A549 treated with CpdA at 1 μM for 4 hours (cell line): ENCODE data around the gene GALNT15. TPM values are rescaled to one million over a fixed set of nuclear protein-coding genes. Genes with fewer than 3 reads are reported as not detected.

Source experiments
- total RNA-seq: library from RNA; stranded (reverse); fragments of 200-300 nt; extraction: Qiagen RNA extraction; gene quantifications from 5 replicates; pipeline ENCODE4 v1.2.3, GENCODE V29; 2022; ENCODE audit warnings: low read depth

GALNT15 gene, protein sequence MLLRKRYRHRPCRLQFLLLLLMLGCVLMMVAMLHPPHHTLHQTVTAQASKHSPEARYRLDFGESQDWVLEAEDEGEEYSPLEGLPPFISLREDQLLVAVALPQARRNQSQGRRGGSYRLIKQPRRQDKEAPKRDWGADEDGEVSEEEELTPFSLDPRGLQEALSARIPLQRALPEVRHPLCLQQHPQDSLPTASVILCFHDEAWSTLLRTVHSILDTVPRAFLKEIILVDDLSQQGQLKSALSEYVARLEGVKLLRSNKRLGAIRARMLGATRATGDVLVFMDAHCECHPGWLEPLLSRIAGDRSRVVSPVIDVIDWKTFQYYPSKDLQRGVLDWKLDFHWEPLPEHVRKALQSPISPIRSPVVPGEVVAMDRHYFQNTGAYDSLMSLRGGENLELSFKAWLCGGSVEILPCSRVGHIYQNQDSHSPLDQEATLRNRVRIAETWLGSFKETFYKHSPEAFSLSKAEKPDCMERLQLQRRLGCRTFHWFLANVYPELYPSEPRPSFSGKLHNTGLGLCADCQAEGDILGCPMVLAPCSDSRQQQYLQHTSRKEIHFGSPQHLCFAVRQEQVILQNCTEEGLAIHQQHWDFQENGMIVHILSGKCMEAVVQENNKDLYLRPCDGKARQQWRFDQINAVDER
- 0.03 to 0.21 TPM in 2 of 5 replicates, not detected in the others for total RNA-seq

DNA sequence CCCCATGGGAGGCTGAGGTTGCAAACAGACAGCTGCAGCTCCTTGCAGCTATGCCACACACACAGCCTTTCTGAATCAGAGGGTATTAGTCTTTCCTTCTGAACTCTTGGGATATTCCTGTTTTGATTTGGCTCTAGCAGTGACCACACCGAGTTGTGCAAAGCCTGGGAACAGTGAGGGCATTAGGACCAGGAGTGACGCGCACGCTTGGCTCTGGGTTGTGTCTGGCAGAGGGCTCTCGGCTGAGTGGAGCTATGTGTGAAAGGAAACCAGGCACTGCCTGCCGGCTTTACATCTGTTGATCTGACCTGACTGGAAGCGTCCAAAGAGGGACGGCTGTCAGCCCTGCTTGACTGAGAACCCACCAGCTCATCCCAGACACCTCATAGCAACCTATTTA lies at the start of gene GALNT15:
Gene GALNT15 (plus strand): TSS at position 292 of the 400 bp plus-strand sequence. CDS start 472 bp downstream, outside the sequence.

DNA sequence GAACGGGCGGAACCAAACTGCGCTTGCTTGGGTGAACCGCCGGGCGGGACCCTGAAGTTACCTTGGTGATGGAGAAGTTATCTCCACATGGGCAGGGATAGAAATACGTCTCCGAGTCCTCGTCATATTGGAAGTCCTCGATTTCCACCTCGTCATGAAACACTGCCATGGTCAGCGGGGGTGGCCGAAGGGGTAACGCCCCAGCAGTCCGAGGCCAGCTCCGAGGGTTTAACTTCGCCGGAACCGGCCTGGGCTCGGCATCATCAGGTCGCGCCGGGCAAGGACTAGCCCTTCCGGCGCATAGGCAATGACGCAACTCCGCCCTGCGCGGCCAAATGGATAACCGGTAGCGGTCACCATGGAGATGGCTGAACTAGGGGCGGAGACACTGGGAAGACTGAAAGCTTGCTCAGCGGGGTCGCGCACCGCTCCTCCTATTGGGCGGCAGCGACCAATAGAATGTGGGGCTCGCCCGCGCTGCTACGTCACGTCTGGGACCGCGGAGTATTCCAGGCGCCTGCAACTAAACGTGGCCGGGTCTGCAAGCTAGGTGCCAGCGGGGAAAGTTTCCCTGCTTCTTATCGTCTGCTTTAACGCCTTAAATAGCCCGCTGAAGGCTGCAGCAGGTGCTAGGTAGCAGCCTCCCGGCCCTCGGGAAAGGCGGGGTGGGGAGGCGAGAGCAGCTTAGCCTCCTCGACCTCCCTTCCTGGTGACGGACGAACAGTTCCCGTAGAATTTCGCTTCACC lies 90.4 kb downstream of the GALNT15 start, which contains the start of the genes DPH3 and OXNAD1:
Gene DPH3 (minus strand): TSS at position 236 of the 747 bp plus-strand sequence. CDS start 67 bp downstream, at position 169.
Gene OXNAD1 (plus strand): TSS at position 505 of the 747 bp plus-strand sequence. CDS start 5,741 bp downstream, outside the sequence.

Other genes with a start within 250 kb of the GALNT15 start
- gene DPH3, start 90.3 kb downstream of the GALNT15 start, total RNA-seq = 20.3 to 28.7 TPM (median 23.4 TPM) in 5 replicates
- 7.8 to 10.0 TPM (median 9.1 TPM) in 5 replicates for gene OXNAD1, start 90.5 kb downstream of the GALNT15 start, total RNA-seq